Vagina (tissue), 2 donors: Measurements from ENCODE around the gene NUP62.

Experiments
- POLR2A ChIP-seq, 2 donors: fragments of 450-650 bp; IDR thresholded peaks; one replicate each; pipeline ENCODE4 v1.6.1; 2017; ENCODE audit warnings: antibody characterized with exemption in 2 of 2, mild to moderate bottlenecking in 2 of 2, moderate library complexity in 2 of 2
- TF ChIP-seq, protein P1 (sequence below), 3 experiments: fragments of 450-650 bp in 2 of 3; fragments of 200-600 bp in 1 of 3; sonication (generic) in 1 of 3; IDR thresholded peaks; one replicate each; pipeline ENCODE4 v1.5.1; 2017 to 2019; ENCODE audit warnings: antibody characterized with exemption in 3 of 3, mild to moderate bottlenecking in 2 of 3, moderate library complexity in 2 of 3

DNA sequence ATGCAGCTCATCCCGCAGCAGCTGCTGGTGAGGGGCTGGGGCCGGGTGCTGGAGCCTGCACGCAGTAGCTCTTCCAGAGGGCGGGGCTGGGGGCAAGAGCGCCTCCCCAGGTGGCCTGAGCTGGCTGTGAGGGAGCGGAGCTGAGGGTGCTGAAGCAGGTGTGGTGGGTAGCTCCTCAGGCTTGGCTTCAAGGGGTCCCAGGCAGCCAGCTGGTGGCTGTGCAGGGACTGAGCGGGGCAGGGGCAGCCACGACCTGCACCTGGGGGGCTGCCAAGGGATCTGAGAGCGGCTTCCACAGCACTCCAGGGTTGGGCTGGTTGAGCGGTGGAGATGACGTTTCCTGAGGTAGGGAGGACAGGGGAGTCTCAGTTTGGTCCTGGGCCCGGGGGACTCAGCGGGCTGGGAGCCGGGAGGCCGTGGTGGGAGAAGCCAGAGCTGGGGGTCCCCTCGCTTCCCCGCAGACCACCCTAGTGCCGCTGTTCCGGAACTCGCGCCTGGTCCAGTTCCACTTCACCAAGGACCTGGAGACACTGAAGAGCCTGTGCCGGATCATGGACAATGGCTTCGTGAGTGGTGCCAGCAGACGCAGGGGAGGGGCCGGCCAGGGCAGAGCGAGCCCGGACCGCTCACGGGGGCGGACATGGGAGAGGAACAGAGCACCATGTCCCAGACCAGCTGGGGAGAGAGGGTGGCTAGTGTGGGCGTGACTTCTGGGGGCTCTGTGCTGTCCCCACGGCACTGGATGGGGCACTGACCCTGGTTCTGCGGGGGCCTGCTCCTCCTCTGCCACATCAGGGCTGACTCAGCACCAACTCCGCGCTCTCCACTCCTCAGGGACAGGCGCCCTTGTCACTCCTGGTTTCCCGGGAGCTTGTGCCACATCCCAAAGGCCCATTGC is 71.0 kb downstream of the NUP62 start:
- TF ChIP-seq, protein P1, sequence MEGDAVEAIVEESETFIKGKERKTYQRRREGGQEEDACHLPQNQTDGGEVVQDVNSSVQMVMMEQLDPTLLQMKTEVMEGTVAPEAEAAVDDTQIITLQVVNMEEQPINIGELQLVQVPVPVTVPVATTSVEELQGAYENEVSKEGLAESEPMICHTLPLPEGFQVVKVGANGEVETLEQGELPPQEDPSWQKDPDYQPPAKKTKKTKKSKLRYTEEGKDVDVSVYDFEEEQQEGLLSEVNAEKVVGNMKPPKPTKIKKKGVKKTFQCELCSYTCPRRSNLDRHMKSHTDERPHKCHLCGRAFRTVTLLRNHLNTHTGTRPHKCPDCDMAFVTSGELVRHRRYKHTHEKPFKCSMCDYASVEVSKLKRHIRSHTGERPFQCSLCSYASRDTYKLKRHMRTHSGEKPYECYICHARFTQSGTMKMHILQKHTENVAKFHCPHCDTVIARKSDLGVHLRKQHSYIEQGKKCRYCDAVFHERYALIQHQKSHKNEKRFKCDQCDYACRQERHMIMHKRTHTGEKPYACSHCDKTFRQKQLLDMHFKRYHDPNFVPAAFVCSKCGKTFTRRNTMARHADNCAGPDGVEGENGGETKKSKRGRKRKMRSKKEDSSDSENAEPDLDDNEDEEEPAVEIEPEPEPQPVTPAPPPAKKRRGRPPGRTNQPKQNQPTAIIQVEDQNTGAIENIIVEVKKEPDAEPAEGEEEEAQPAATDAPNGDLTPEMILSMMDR (IDR thresholded peaks at IDR 0.05): no peak
- no peak for TF ChIP-seq POLR2A (IDR thresholded peaks at IDR 0.05)
